ENCODE measurements around the gene CDH13.

DNA sequence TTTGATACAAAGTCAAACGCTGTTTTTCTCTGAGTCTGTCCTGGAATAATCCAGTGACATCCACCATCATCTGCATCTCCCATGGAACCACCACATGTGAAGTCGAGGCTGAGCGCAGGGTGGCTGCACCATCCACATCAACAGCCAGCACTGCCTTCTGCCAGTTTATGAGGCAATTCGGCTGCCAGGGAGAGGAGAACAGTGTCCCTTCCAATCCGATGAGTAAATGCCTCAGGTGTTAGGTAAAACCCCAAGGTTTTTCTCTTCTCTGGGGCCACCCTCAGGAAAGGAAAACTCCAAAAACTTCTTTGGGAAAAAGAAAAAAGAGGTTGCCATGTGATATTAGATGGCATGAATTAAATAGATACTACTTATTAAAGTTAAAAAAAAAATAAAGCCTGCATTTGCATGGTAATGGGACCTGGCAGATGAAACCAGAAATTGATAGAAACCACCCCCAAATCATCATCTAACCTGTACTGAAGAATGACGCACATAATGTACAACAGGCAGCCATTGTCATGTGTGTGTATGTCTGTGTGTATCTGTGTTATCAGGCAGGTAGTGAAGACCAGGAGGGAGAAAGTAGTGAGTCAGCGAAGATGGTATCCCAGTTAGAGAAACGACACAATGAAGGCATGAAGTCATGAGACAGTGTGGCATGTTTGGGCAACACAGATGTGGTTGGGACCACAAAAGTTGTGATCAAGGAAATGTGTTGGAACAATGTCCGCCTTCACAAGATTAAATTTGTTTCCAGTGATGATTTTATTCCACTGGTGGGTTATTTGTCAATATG lies 478.7 kb downstream of the CDH13 start:
- no peak for TF ChIP-seq EZH2phosphoT487 (IDR thresholded peaks at IDR 0.05; ENCODE audit: low read depth, severe bottlenecking, unreplicated experiment)
- TF ChIP-seq, protein P1, sequence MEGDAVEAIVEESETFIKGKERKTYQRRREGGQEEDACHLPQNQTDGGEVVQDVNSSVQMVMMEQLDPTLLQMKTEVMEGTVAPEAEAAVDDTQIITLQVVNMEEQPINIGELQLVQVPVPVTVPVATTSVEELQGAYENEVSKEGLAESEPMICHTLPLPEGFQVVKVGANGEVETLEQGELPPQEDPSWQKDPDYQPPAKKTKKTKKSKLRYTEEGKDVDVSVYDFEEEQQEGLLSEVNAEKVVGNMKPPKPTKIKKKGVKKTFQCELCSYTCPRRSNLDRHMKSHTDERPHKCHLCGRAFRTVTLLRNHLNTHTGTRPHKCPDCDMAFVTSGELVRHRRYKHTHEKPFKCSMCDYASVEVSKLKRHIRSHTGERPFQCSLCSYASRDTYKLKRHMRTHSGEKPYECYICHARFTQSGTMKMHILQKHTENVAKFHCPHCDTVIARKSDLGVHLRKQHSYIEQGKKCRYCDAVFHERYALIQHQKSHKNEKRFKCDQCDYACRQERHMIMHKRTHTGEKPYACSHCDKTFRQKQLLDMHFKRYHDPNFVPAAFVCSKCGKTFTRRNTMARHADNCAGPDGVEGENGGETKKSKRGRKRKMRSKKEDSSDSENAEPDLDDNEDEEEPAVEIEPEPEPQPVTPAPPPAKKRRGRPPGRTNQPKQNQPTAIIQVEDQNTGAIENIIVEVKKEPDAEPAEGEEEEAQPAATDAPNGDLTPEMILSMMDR (IDR thresholded peaks at IDR 0.05; ENCODE audit: poor library complexity), result no peak

All from hepatocyte (in vitro differentiated cells).